ENCODE results near the gene MRPS26. TPM values are rescaled to one million over a fixed set of nuclear protein-coding genes. Genes with fewer than 3 reads are reported as not detected.
A peak's percentile ranks its signal among the peaks of the same experiment; 100 is the strongest.
"Not testable (repeated sequence)": the region's sequence is repeated elsewhere in the genome, so short reads cannot be mapped to it uniquely, and the experiment has no call there.

MRPS26 gene
- total RNA-seq, 3 donors from 2014 or later (not counting 1 experiment from before 2014, with no cell fraction given): 17.5 to 21.3 (median 19.1) TPM

- Mint-ChIP-seq H3K4me3 (no peak overlapping the region), H3K4me1 (no peaks in the 10 kb centered on the region), H3K27ac (peak overlapping the region in 1 of 2 donors; percentile 30), H3K27me3 (ENCODE audit: low read depth in 2 of 2) (no peaks in the 10 kb centered on the region), H3K9me3 (no peaks in the 10 kb centered on the region), H3K36me3 (peaks cover 7% of the 10 kb centered on the region)
- WGBS (ENCODE audit: insufficient coverage): 93% methylated on average over 4 of the region's 4 CpGs
- intact Hi-C loops (cut with micrococcal nuclease): no loop called here
- Histone ChIP-seq H3K27ac (ENCODE audit: low read length) (no peak overlapping the region), H3K27me3 (ENCODE audit: control insufficient read depth, insufficient read depth, low read length) (no peaks in the 10 kb centered on the region), H3K9me3 (ENCODE audit: control insufficient read depth, insufficient read depth, low read length) (no peaks in the 10 kb centered on the region), H3K4me1 (ENCODE audit: control insufficient read depth, insufficient read depth, low read length) (no peaks in the 10 kb centered on the region), H3K4me3 (ENCODE audit: low read length) (no peak overlapping the region), H3K36me3 (ENCODE audit: control insufficient read depth, insufficient read depth, low read length) (peaks cover 58% of the 10 kb centered on the region)
- no peak for ATAC-seq
- TF ChIP-seq, protein P1, sequence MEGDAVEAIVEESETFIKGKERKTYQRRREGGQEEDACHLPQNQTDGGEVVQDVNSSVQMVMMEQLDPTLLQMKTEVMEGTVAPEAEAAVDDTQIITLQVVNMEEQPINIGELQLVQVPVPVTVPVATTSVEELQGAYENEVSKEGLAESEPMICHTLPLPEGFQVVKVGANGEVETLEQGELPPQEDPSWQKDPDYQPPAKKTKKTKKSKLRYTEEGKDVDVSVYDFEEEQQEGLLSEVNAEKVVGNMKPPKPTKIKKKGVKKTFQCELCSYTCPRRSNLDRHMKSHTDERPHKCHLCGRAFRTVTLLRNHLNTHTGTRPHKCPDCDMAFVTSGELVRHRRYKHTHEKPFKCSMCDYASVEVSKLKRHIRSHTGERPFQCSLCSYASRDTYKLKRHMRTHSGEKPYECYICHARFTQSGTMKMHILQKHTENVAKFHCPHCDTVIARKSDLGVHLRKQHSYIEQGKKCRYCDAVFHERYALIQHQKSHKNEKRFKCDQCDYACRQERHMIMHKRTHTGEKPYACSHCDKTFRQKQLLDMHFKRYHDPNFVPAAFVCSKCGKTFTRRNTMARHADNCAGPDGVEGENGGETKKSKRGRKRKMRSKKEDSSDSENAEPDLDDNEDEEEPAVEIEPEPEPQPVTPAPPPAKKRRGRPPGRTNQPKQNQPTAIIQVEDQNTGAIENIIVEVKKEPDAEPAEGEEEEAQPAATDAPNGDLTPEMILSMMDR (IDR thresholded peaks at IDR 0.05): no peak
- DNase-seq: no peak
These were observed 24.5 kb upstream of the MRPS26 start for GRCh38 chr20:3021327-3021726.

DNA sequence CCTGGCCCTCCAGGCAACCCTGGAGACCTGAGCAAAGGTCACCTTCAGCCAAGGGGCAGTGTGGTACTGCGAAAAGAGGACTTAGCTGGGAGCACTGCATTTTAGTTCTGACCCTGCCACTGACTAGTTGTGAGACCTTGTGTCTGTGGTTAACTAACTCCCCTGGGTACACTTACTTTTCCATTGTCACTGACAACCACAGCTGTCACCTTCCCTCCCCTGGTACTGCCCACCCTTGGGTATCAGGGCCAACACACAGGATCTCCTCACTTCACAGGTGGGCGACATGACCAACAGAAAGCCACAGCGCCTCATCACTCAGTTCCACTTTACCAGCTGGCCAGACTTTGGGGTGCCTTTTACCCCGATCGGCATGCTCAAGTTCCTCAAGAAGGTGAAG, 24.1 kb upstream of the MRPS26 start:
- Mint-ChIP-seq H3K27ac (peak overlapping the region in 1 of 2 donors; percentile 42), H3K27me3 (ENCODE audit: low read depth in 2 of 2) (no peaks in the 10 kb centered on the region), H3K9me3 (no peaks in the 10 kb centered on the region), H3K36me3 (peaks cover 7% of the 10 kb centered on the region), H3K4me1 (no peaks in the 10 kb centered on the region), H3K4me3 (no peak overlapping the region)
- Histone ChIP-seq H3K4me3 (ENCODE audit: low read length) (no peak overlapping the region), H3K9me3 (ENCODE audit: control insufficient read depth, insufficient read depth, low read length) (no peaks in the 10 kb centered on the region), H3K4me1 (ENCODE audit: control insufficient read depth, insufficient read depth, low read length) (no peaks in the 10 kb centered on the region), H3K27ac (ENCODE audit: low read length) (no peak overlapping the region), H3K36me3 (ENCODE audit: control insufficient read depth, insufficient read depth, low read length) (peaks cover 61% of the 10 kb centered on the region), H3K27me3 (ENCODE audit: control insufficient read depth, insufficient read depth, low read length) (no peaks in the 10 kb centered on the region)
- WGBS (ENCODE audit: insufficient coverage): 78% methylated on average over 5 of the region's 5 CpGs
- intact Hi-C loops (cut with micrococcal nuclease): no loop called here
- DNase-seq (no peak), ATAC-seq (no peak)
- TF ChIP-seq, protein P1 (IDR thresholded peaks at IDR 0.05): no peak

GRCh38 chr20:3022559-3023490, 23.0 kb upstream of the MRPS26 start:
- H3K36me3 Mint-ChIP-seq; ATAC-seq; H3K4me1 Mint-ChIP-seq; H3K27me3 Mint-ChIP-seq (ENCODE audit: low read depth in 2 of 2); H3K27ac ChIP-seq (ENCODE audit: low read length); H3K9me3 ChIP-seq (ENCODE audit: control insufficient read depth, insufficient read depth, low read length); H3K9me3 Mint-ChIP-seq; H3K4me3 Mint-ChIP-seq; H3K27me3 ChIP-seq (ENCODE audit: control insufficient read depth, insufficient read depth, low read length); intact Hi-C loops (cut with micrococcal nuclease); DNase-seq; H3K4me1 ChIP-seq (ENCODE audit: control insufficient read depth, insufficient read depth, low read length); H3K4me3 ChIP-seq (ENCODE audit: low read length): not testable (repeated sequence)
- peak overlapping the region in 1 of 2 donors; percentile 7 for H3K27ac Mint-ChIP-seq
- 98% methylated on average over 17 of the region's 20 CpGs for WGBS (ENCODE audit: insufficient coverage)
- H3K36me3 ChIP-seq (ENCODE audit: control insufficient read depth, insufficient read depth, low read length): peaks cover 62% of the 10 kb centered on the region

GRCh38 chr20:3027987-3028386, 17.9 kb upstream of the MRPS26 start:
- DNase-seq (no peak), ATAC-seq (no peak)
- no peaks in the 10 kb centered on the region for H3K4me1 ChIP-seq (ENCODE audit: control insufficient read depth, insufficient read depth, low read length)
- H3K9me3 Mint-ChIP-seq: no peaks in the 10 kb centered on the region
- no peak overlapping the region for H3K4me3 Mint-ChIP-seq
- WGBS (ENCODE audit: insufficient coverage): 94% methylated on average over 2 of the region's 2 CpGs
- TF ChIP-seq, protein P1 (IDR thresholded peaks at IDR 0.05): no peak
- no peaks in the 10 kb centered on the region for H3K36me3 Mint-ChIP-seq
- no peaks in the 10 kb centered on the region for H3K9me3 ChIP-seq (ENCODE audit: control insufficient read depth, insufficient read depth, low read length)
- H3K4me3 ChIP-seq (ENCODE audit: low read length): no peak overlapping the region
- H3K27me3 Mint-ChIP-seq (ENCODE audit: low read depth in 2 of 2): no peaks in the 10 kb centered on the region
- no peak overlapping the region for H3K27ac ChIP-seq (ENCODE audit: low read length)
- H3K36me3 ChIP-seq (ENCODE audit: control insufficient read depth, insufficient read depth, low read length): peaks cover 71% of the 10 kb centered on the region
- no peaks in the 10 kb centered on the region for H3K27me3 ChIP-seq (ENCODE audit: control insufficient read depth, insufficient read depth, low read length)
- peaks cover 0 to 4% of the 10 kb centered on the region in 2 donors for H3K4me1 Mint-ChIP-seq
- intact Hi-C loops (cut with micrococcal nuclease): no loop called here
- H3K27ac Mint-ChIP-seq: peak overlapping the region in 1 of 2 donors; percentile 43

Data from natural killer cell (primary cell).